ENCODE measurements around the gene TUBA4A.
A peak's percentile ranks its signal among the peaks of the same experiment; 100 is the strongest.

TUBA4A gene

DNA sequence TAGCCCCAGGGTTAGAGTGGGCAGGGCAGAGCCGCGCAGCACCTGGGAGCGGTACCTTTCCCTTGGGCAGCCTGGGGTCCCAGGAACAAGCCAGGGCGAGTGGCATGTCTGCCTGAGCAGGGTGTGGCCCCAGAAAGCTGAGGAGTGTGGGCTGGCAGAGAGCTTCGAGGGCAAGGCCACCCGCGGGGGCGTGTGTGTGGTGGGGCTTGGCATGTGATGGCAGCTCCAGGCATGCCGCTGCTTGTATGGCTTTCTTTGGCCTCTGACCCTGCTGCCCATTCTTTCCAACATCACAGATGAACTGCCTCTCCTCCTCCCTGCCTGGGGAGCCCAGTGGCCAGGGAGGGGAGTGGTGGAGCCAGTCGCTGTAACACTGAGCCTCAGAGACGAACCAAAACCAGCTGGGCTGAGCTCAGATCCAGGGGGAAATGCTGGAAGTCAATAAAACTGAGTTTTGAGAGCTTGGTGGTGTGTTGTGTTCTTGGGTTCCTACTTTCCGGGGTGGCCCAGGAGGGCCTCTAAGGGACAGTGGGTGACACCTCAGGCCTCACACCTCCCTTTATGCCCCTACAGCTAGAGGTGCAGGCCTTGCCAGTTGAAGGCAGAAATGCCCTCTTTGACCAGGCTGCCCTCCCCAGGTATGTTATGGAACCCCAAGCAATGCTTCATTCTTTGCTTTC, 32.9 kb upstream of the TUBA4A start:
- DNase-seq: no peak

DNA sequence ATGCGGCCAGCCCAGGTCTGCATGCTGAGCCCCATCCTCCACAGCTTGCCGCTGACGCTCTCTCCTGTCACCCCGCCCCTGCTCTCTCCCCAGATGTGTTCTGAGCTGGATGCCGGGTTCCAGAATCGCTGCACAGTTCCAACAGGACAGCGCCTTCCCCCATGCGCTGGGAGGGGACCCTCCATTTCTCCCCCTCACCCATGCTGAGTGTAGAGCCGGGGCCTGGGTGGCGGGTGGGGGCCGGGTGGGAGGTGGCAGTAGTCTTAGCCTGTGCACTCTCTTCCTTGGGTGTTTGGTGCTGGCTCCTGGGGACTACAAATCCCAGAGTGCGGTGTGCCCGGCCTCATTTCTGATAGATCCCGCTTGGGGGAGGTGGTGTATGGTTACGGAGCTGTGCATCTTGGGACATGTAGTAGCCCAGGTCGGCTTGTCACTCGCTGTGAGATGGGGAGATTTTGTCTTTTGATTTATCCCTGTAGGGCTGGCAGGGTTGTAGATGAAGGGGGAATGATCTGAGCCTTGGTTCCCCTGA, 32.2 kb upstream of the TUBA4A start:
- no peak for DNase-seq

DNA sequence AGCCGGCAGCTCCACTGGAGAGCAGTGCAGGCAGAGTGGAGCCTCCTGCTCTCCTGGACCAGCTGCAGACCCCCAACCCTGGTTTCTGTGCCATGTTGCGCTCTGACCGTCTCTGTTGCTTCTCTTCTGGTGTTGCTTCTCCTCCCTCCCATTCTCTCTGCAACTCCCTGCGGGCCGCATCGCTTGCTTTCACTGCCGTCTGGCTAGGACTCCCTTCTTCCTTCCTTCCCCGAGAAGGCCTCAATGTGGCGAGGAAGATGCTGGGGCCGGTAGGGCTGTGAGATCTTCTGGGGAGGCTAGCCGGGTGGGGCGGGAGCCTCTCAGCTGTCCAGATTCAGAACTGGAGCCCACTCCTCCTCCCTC, 31.6 kb upstream of the TUBA4A start:
- no peak for DNase-seq

DNA sequence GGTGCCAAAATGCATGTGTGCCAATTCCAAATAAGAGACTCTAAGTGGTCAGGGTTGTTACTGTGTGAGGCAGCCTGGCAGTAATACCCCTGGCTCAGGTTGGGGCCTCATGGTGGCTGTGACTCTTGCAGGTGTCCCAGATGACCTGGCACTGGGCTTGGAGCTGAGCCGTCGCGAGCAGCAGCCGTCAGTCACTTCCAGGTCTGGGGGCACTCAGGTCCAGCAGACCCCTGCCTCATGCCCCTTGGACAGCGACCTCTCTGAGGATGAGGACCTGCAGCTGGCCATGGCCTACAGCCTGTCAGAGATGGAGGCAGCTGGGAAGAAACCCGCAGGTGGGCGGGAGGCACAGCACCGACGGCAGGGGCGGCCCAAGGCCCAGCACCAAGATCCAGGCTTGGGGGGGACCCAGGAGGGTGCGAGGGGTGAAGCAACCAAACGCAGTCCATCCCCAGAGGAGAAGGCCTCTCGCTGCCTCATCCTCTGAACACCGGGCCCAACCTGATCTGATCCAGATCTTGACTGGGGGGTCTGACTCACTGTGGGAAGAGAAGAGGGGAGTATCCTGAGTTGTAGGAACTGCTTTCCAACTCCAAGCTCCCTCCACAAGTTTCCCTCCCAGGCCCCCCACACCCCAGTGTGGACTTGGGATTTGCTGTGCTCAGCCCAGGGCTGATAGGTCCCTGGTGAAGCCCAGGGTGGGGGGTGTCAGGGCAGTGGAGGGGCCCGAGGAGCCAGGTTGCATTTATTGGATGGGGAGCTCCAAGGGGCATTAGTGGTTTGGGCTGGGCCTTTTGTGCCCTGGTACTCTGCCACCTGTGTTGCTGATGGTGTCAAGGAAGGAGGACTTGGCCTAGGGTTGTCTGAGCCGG, 31.0 kb upstream of the TUBA4A start:
- no peak for DNase-seq

- DNase-seq: no peak
These were observed 29.3 kb upstream of the TUBA4A start for GRCh38 chr2:219282943-219283581.

DNA sequence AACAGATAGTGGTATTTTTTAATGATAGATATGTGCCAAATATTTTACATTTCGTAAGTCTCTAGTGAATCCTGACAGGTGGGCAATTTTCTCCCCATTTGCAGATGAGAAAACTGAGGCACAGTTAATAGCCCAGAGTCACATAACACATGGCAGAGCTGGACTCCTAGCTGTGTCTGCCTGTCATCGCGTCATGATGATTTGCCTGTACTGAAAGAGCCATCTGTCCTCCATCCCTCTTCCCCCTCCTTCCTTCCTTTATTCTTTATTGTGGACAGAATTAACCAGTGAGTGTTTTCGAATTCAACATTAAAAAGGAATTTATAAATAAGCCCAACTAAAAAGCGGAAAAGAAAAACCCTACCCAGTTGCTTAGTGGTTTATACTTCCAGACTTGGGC, 28.7 kb upstream of the TUBA4A start:
- DNase-seq: no peak

- no peak for DNase-seq
These were observed 27.9 kb upstream of the TUBA4A start for GRCh38 chr2:219281588-219281987.

- DNase-seq: no peak
These were observed 26.9 kb upstream of the TUBA4A start for GRCh38 chr2:219280651-219281050.

- no peak for DNase-seq
These were observed 26.3 kb upstream of the TUBA4A start for GRCh38 chr2:219279916-219280516.

- DNase-seq: peak; percentile 98
These were observed 25.6 kb upstream of the TUBA4A start, which contains the start of gene DNAJB2 for GRCh38 chr2:219279151-219279915. DNAJB2 (plus strand) TSS chr2:219279366; CDS start chr2:219279834, 468 bp downstream.

DNA sequence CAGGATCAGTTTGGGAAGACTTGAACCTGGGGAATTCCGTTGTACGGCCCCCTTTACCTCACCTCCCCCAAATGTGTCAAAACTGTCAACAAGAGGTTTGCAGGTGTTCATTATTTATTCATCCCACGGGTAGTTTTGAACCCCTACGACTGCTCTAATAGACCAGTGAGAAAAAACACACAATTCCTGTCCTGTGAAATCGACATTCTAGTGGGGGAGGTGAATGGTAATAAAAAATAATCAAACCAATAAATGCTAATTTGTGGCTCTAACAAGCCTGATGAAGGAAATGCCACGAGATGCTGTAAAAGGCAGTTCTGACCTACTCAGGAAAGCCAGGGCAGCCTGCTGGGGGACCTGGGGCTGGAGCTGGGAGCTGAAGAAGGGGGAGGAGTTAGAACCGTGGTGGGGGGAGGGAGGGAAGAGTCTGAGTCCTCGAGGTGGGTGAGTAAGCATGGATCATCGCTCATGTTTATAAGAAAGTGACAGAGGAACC, 25.0 kb upstream of the TUBA4A start:
- DNase-seq: no peak

- peak; percentile 55 for DNase-seq
These were observed 24.3 kb upstream of the TUBA4A start for GRCh38 chr2:219277703-219278654.

- peak; percentile 89 for DNase-seq
These were observed 20.7 kb upstream of the TUBA4A start for GRCh38 chr2:219274361-219274921.

DNA sequence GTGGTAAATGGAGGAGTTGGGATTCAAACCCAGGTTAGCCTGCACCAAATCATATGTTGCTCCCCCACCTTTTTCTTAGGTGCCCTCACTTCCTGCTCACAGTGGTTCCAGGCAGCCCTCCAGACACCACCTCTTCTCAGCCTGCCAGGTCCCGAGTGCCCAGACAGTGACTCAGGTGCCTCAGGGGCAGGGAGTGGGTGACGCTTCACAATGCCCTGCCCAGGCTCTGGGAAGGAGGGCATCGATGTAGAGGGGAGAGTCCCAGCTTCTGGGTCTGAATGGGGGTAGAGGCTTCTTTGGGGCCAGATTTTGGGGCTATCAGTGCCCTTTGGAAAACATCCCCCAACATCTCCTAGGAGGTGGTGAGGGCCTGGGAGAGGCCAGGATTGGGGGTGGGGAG, 20.2 kb upstream of the TUBA4A start:
- DNase-seq: peak; percentile 92

DNA sequence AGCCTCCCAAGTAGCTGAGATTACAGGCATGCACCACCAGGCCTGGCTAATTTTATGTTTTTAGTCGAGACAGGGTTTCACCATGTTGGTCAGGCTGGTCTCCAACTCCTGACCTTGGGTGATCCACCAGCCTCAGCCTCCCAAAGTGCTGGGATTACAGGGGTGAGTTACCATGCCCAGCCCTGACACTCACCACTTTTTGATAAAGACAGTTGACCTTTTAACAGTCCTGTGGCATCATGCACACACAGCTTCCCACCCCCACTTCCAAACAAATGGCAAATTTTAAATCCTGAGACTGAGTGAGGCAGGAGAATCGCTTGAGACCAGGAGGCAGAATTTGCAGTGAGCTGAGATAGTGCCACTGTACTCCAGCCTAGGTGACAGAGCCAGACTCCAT, 19.3 kb upstream of the TUBA4A start:
- DNase-seq: peak; percentile 65

DNA sequence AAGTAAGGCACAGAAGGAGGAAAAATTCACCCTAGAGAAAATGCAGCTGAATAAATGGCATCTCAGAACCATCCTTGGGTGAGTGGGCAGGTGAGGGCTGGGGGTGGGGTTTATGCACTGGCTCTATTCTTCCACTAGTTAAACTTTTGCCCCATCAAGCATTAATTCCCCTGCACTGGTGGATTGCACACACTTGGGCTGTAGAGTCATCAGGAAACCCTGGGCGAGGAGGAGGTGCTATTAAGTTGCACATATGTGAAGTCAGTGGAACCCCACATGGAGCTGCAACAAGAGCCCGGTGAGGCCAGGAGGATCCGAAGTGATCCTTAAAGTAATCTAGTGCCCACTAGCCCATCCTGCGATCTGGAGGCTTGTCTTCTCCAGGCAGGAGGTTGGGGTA, 18.6 kb upstream of the TUBA4A start:
- no peak for DNase-seq

GRCh38 chr2:219271021-219271420, 17.3 kb upstream of the TUBA4A start:
- no peak for DNase-seq

DNA sequence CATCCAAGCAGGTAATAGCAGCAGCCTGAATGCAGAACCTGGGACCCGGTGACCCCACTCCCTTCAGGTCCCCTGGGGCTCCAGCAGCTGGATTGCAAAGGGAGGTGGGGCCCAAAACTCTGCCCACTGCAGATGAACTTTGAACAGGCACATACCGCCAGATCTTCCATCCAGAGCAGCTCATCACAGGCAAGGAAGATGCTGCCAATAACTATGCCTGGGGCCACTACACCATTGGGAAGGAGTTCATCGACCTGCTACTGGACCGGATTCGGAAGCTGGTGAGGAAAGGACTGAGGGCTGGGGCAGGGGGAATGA, 16.3 kb upstream of the TUBA4A start:
- DNase-seq: no peak

DNA sequence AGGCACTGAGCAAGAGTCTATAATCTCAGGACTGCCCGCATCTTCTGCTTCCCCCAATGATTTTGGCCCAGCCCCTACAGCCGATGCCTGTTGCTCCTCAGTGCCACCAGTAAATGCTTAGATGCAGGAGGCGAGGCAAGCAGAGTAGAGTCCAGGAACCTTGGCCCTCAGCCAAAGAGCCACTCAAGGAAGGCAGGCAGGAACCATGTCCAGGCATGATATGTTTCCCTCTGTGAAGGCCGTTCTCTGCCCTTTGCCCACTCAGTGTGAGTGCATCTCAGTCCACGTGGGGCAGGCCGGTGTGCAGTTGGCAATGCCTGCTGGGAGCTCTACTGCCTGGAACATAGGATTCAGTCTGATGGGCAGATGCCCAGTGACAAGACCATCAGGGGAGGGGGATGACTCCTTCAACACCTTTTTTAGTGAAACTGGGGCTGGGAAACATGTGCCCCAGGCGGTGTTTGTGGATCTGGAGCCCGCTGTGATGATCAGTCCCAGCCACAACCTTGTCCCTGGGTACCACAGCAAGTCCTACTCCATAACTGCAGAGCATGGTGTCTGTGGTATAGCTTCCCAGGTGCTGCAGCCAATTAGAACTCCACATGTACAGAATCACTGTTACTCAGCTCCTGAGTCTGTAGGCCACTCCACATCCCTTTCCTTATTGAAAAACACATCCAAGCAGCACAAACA, 15.8 kb upstream of the TUBA4A start:
- no peak for DNase-seq

DNA sequence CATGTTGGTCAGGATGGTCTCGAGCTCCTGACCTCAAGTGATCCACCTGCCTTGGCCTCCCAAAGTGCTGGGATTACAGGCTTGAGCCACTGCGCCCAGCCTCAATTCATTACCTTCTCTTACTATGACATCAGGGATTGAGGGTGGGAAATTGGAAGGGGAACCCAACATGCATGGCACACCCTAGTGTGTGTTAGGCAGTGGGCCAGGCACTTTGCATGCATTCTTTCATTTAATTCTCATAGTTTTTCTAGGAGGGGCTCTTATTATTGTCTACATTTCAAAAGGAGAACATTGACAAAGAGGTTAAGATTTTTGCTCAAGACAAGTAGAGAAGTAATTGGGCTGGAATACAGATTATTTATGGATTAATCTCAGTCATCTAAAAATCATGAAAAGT, 14.6 kb upstream of the TUBA4A start:
- DNase-seq: no peak
